ENCODE measurements around the gene UBE2N. TPM values are rescaled to one million over a fixed set of nuclear protein-coding genes. Genes with fewer than 3 reads are reported as not detected.
A peak's percentile ranks its signal among the peaks of the same experiment; 100 is the strongest.
"Not testable (repeated sequence)": the region's sequence is repeated elsewhere in the genome, so short reads cannot be mapped to it uniquely, and the experiment has no call there.

UBE2N gene
- polyA plus RNA-seq, 1 experiment, result 159 TPM

DNA sequence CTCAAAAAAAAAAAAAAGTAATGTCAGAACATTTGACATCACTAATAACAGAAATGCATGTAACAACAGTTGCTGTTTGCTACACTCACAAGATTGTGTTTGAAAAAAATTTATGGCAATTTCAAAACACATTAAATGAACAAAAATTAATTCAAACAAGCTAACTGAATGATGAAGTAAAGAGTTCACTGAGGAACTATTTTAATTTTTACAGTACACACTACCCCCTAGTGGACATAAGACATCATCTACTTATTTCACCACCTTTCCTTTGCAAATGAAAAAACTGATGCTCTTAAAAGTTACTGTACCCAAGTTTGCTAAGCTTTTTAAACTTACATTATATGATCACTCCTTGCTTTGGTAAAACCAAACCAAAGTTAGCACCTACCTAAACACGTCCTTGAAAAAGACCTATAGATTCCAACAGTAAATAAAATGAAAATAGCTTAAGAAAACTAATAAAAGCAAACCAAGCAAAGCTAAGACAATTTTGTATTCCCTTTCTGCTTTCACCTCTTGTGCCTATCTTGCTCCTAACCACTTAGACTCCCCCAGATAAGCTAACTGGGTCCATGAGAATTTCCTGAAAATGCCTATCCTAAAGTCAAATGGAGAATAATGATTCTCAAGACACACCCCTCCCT lies 22.2 kb downstream of the UBE2N start:
- no peak for DNase-seq (ENCODE audit: low read depth, low spot score)
- no peak overlapping the region for H3K4me3 ChIP-seq (ENCODE audit: low read depth, low read length)

DNA sequence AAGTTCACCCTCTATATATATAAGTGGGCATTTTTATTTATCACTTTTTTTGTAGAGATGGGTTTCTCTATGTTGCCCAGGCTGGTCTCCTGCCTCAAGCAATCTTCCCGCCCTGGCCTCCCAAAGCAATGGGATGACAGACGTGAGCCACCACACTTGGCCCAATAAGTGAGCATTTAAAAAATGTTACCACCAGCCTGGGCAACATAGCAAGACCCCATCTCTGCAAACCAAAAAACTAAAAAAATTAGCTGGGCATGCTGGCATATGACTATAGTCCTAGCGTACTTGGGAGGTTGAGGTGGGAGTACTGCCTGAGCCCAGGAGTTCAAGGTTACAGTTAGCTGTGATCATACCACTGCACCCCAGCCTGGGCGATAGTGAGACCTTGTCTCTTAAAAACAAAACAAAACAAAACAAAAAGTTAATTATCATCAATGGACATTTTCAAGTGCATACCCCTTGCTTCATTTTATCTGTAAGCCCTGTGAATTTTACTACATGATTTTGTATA lies 23.7 kb downstream of the UBE2N start:
- H3K27me3 ChIP-seq (ENCODE audit: control insufficient read depth, insufficient read depth, low read length), result no peaks in the 10 kb centered on the region
- H3K9me3 ChIP-seq (ENCODE audit: control insufficient read depth, insufficient read depth, low read length), result no peaks in the 10 kb centered on the region
- TF ChIP-seq, protein P1, sequence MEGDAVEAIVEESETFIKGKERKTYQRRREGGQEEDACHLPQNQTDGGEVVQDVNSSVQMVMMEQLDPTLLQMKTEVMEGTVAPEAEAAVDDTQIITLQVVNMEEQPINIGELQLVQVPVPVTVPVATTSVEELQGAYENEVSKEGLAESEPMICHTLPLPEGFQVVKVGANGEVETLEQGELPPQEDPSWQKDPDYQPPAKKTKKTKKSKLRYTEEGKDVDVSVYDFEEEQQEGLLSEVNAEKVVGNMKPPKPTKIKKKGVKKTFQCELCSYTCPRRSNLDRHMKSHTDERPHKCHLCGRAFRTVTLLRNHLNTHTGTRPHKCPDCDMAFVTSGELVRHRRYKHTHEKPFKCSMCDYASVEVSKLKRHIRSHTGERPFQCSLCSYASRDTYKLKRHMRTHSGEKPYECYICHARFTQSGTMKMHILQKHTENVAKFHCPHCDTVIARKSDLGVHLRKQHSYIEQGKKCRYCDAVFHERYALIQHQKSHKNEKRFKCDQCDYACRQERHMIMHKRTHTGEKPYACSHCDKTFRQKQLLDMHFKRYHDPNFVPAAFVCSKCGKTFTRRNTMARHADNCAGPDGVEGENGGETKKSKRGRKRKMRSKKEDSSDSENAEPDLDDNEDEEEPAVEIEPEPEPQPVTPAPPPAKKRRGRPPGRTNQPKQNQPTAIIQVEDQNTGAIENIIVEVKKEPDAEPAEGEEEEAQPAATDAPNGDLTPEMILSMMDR (IDR thresholded peaks at IDR 0.05; ENCODE audit: low read depth, low read length), result no peak
- H3K27ac ChIP-seq (ENCODE audit: low read depth, low read length), result no peak overlapping the region
- POLR2A ChIA-PET, result no interaction called here
- no peak overlapping the region for H3K4me3 ChIP-seq (ENCODE audit: low read depth, low read length)
- DNase-seq (ENCODE audit: low read depth, low spot score), result no peak
- CTCF ChIA-PET, result interaction anchor here (1.5 to 6.6 kb wide), 3 partner anchors 431 to 684 kb away, joined by 3 to 131 read pairs (median 6); no protein-coding TSS in a partner anchor

More for the DNA sequence above, 22.2 kb downstream of the UBE2N start:
- H3K27me3 ChIP-seq (ENCODE audit: control insufficient read depth, insufficient read depth, low read length), result no peaks in the 10 kb centered on the region
- no peak overlapping the region for H3K27ac ChIP-seq (ENCODE audit: low read depth, low read length)
- ChIA-PET CTCF (interaction anchor here (0.5 to 6.6 kb wide), 52 partner anchors 9 to 933 kb away, joined by 3 to 131 read pairs (median 4); partner anchors contain the start of genes EEA1 and UBE2N), POLR2A (interaction anchor here (0.6 to 1.4 kb wide), 4 partner anchors 23 to 490 kb away, joined by 3 read pairs; no protein-coding TSS in a partner anchor)
- TF ChIP-seq, protein P1 (IDR thresholded peaks at IDR 0.05; ENCODE audit: low read depth, low read length), result peak; percentile 61
- H3K9me3 ChIP-seq (ENCODE audit: control insufficient read depth, insufficient read depth, low read length), result no peaks in the 10 kb centered on the region

DNA sequence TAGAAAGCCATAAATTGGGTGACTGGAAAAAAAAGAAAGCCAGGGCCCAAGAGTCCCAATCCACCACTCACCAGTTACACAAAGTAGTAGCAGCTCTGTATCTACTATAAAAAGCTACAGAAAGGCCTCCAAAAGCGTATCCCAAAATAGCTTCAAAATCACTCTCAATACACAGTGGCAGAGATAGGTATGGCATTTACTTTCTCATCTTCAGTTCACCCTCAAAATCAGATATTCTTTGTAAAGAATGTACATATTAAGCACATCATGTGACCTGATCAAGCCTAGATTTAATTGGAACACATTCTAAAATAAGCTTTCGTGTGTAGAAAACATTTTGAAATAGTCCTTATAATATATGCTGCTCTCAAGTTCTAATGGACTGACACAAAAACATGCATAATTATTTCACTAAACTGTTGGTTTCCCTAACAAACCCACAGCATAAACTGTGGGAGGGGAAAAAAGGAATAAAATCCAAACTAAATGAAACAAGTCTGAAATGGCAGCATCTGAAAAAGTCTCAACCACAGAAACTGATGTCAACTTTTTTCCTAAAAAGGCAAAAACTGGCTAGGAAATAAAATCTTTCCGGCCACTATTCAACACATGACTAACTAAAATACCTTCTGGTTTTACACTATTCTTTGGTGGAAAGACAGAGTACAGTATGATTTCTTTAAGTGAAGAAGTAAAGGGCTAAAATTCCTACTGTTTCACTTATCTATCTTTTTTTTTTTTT lies 25.9 kb downstream of the UBE2N start:
- TF ChIP-seq, protein P1 (IDR thresholded peaks at IDR 0.05; ENCODE audit: low read depth, low read length), result no peak
- H3K27ac ChIP-seq (ENCODE audit: low read depth, low read length), result peak overlapping the region; percentile 81
- DNase-seq (ENCODE audit: low read depth, low spot score), result peak; percentile 42
- CTCF ChIA-PET, result interaction anchor here (1.2 to 2.3 kb wide), 5 partner anchors 10 to 686 kb away, joined by 5 to 15 read pairs (median 8); no protein-coding TSS in a partner anchor
- H3K9me3 ChIP-seq (ENCODE audit: control insufficient read depth, insufficient read depth, low read length), result no peaks in the 10 kb centered on the region
- POLR2A ChIA-PET, result interaction anchor here (0.5 kb wide), 1 partner anchor 51 kb away, joined by 3 read pairs; the partner anchor contains the start of gene MRPL42
- H3K27me3 ChIP-seq (ENCODE audit: control insufficient read depth, insufficient read depth, low read length), result no peaks in the 10 kb centered on the region
- no peak overlapping the region; the same call in 1 of the 2 replicates for H3K4me3 ChIP-seq (ENCODE audit: low read depth, low read length)

DNA sequence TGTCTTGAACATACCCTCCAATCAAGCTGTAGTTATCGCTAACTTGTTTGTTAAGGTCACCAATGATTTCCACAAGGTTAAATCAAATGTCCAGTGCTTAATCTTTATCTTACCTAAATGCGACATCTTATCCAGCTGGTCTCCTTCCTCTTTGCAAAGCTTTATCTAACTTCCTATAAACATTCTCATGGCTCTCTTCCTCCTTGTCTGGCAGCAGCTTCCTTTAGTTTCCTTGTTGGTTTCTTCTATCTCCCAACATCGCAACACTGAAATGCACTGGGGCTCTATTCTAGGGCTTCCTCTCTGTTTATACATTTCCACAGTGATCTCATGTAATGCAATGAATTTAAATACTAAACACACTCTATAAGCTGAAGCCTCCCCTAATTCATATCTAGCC lies 28.7 kb downstream of the UBE2N start:
- ChIA-PET POLR2A (no interaction called here), CTCF (interaction anchor here (0.8 kb wide), 1 partner anchor 16 kb away, joined by 3 read pairs; no protein-coding TSS in a partner anchor)
- no peak for DNase-seq (ENCODE audit: low read depth, low spot score)
- Histone ChIP-seq H3K4me3 (ENCODE audit: low read depth, low read length) (no peak overlapping the region), H3K27me3 (ENCODE audit: control insufficient read depth, insufficient read depth, low read length) (no peaks in the 10 kb centered on the region), H3K9me3 (ENCODE audit: control insufficient read depth, insufficient read depth, low read length) (no peaks in the 10 kb centered on the region), H3K27ac (ENCODE audit: low read depth, low read length) (no peak overlapping the region)
- TF ChIP-seq, protein P1 (IDR thresholded peaks at IDR 0.05; ENCODE audit: low read depth, low read length), result no peak

DNA sequence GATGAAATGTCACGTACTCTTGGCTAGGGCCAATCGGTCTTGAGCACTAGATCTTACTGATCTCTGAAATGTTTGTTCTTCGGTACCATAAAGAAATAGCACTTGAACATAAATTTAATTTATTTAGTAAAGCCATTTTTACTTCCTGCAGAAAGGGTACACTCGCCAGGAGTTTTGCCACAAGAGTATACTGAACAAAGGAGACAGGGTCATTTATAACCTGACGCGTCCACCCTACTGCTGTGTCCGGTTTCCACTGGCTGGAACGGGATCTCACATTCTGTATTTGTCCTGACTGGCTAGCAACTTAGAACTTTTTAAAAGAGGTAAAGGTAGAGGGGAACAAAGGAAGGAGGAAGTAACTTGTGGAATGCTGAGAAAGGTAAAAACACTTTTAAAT lies 29.4 kb downstream of the UBE2N start:
- DNase-seq (ENCODE audit: low read depth, low spot score); H3K4me3 ChIP-seq (ENCODE audit: low read depth, low read length); H3K27me3 ChIP-seq (ENCODE audit: control insufficient read depth, insufficient read depth, low read length); H3K27ac ChIP-seq (ENCODE audit: low read depth, low read length); POLR2A ChIA-PET; H3K9me3 ChIP-seq (ENCODE audit: control insufficient read depth, insufficient read depth, low read length): not testable (repeated sequence)
- CTCF ChIA-PET, result interaction anchor here (0.8 kb wide), 1 partner anchor 16 kb away, joined by 3 read pairs; no protein-coding TSS in a partner anchor

DNA sequence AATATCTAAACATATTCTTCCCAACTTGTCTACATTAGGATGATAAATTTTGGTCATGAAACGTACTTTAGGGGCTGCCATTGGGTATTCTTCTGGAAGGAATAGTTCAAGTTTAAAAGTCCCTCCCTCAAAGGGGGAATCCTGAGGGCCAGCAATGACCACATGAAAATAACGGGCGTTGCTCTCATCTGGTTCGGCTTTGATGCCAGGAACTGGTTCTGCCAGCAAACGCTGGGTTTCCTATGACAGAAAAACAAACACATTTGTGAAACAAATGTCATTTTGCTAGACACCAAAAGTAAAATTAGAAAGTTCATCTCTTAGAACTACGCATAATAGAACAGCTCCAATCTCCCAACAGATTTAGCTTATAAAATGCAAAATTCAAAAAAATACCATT lies 30.7 kb downstream of the UBE2N start:
- H3K9me3 ChIP-seq (ENCODE audit: control insufficient read depth, insufficient read depth, low read length); H3K4me3 ChIP-seq (ENCODE audit: low read depth, low read length); POLR2A ChIA-PET; DNase-seq (ENCODE audit: low read depth, low spot score); H3K27ac ChIP-seq (ENCODE audit: low read depth, low read length); H3K27me3 ChIP-seq (ENCODE audit: control insufficient read depth, insufficient read depth, low read length): not testable (repeated sequence)
- CTCF ChIA-PET, result interaction anchor here (0.5 to 4.3 kb wide), 6 partner anchors 9 to 691 kb away, joined by 3 to 23 read pairs (median 4); no protein-coding TSS in a partner anchor

DNA sequence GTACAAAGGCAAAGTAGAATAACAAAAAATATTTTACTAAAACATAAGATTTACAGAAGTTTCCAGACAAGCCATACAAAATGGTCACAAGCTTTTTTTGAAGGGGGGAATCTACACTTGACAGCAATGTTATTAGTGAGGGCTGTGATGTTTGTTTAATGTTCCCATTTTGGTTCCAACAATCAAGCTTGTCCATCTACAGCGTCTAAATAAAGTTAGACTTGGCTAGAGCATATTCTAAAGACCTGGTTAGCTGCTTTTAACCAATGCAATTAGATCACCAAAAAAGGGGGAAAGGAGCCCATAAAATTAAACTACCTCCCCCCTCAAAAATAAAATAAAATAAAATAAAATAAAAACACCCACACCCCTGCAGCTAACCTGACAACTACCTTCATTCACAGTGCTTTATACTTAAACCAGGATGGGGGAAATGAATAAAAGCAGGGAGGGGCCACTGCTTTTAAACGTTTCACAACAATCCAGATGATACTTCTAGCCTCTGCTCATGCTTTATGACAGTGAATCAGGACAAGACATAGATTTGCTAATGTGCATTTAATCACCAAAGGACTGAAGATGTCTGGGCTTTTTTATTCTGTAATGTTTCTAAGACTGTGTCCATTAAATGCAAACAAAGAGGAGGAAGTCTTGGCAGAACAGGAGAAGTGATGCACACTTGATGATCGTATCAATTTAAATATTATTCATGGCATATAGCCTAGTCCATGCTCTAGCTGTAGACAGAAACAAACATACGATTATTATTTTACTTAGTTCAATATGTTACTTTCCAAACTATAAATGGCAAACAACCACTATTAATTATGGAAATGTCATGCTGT lies 32.2 kb downstream of the UBE2N start:
- POLR2A ChIA-PET; H3K4me3 ChIP-seq (ENCODE audit: low read depth, low read length); DNase-seq (ENCODE audit: low read depth, low spot score); H3K27ac ChIP-seq (ENCODE audit: low read depth, low read length); H3K9me3 ChIP-seq (ENCODE audit: control insufficient read depth, insufficient read depth, low read length); H3K27me3 ChIP-seq (ENCODE audit: control insufficient read depth, insufficient read depth, low read length): not testable (repeated sequence)
- CTCF ChIA-PET, result interaction anchor here (0.6 to 4.3 kb wide), 4 partner anchors 10 to 422 kb away, joined by 3 to 23 read pairs (median 6); no protein-coding TSS in a partner anchor
